GM04504 (cell line): ENCODE measurements around the gene CABLES1.
A peak's percentile ranks its signal among the peaks of the same experiment; 100 is the strongest.
"Not testable (repeated sequence)": the region's sequence is repeated elsewhere in the genome, so short reads cannot be mapped to it uniquely, and the experiment has no call there.

Experiments used
- DNase-seq: peaks from one replicate; pipeline ENCODE4 v3.0.0-alpha.2; 2012; ENCODE audit warnings: low read depth

The CABLES1 gene

GRCh38 chr18:23266717-23267446 is 131.6 kb downstream of the CABLES1 start:
- no peak for DNase-seq

GRCh38 chr18:23267447-23267776 is 132.1 kb downstream of the CABLES1 start:
- no peak for DNase-seq

- DNase-seq, result no peak
Observed at GRCh38 chr18:23268641-23269040, 133.4 kb downstream of the CABLES1 start.

- not testable (repeated sequence) for DNase-seq
Observed at GRCh38 chr18:23269068-23269467, 133.8 kb downstream of the CABLES1 start.

GRCh38 chr18:23269928-23270327 is 134.6 kb downstream of the CABLES1 start:
- DNase-seq, result no peak

- no peak for DNase-seq
Observed at GRCh38 chr18:23270986-23271680, 135.8 kb downstream of the CABLES1 start.

- DNase-seq, result no peak
Observed at GRCh38 chr18:23272498-23273232, 137.4 kb downstream of the CABLES1 start.

GRCh38 chr18:23273443-23273966 is 138.2 kb downstream of the CABLES1 start:
- DNase-seq, result no peak

- DNase-seq, result no peak
Observed at GRCh38 chr18:23274638-23275482, 139.6 kb downstream of the CABLES1 start.

- DNase-seq, result no peak
Observed at GRCh38 chr18:23276451-23276850, 141.2 kb downstream of the CABLES1 start.

GRCh38 chr18:23277399-23277798 is 142.1 kb downstream of the CABLES1 start:
- no peak for DNase-seq

GRCh38 chr18:23279931-23280330 is 144.6 kb downstream of the CABLES1 start:
- no peak for DNase-seq

- no peak for DNase-seq
Observed at GRCh38 chr18:23280844-23281243, 145.6 kb downstream of the CABLES1 start.

- DNase-seq, result peak; percentile 55
Observed at GRCh38 chr18:23281626-23282436, 146.5 kb downstream of the CABLES1 start.

- DNase-seq, result no peak
Observed at GRCh38 chr18:23282437-23282781, 147.1 kb downstream of the CABLES1 start.

GRCh38 chr18:23283916-23284430 is 148.7 kb downstream of the CABLES1 start:
- no peak for DNase-seq

GRCh38 chr18:23284629-23285028 is 149.3 kb downstream of the CABLES1 start:
- no peak for DNase-seq

GRCh38 chr18:23285581-23285980 is 150.3 kb downstream of the CABLES1 start:
- DNase-seq, result not testable (repeated sequence)

GRCh38 chr18:23291456-23292205 is 156.3 kb downstream of the CABLES1 start:
- DNase-seq, result peak; percentile 46

GRCh38 chr18:23300231-23300805 is 165.0 kb downstream of the CABLES1 start:
- DNase-seq, result no peak
